K562 (cell line): ENCODE measurements around the gene BICD1. TPM values are rescaled to one million over a fixed set of nuclear protein-coding genes. Genes with fewer than 3 reads are reported as not detected.

Source experiments
- ATAC-seq: fragments of 200-7000 bp; cut with Tn5 transposase; 3 replicates; pipeline ENCODE4 v1.9.1; 2020; ENCODE audit warnings: moderate library complexity
- BruUV-seq: library from RNA; stranded (reverse); fragments of 400-500 nt; replicated peaks from 2 replicates; lab custom pipeline; 2021; lab: Mats Ljungman, UMichigan
- CTCF ChIA-PET: fragments of 300-600 bp; formaldehyde crosslinking; extraction: SDS; loops from one replicate; lab custom pipeline; 2021; ENCODE audit warnings: low intra/inter-chr PET ratio; lab: Yijun Ruan, JAX
- POLR2A ChIA-PET: fragments of 300-600, 350-650 bp; sonication (Branson Sonifier 250); formaldehyde crosslinking; extraction: SDS; loops from one replicate; lab custom pipeline; 2021; ENCODE audit warnings: antibody characterized with exemption, inconsistent platforms; lab: Yijun Ruan, JAX
- DNase-seq, 4 experiments: peaks; one replicate each; pipeline versions ENCODE4 v3.0.0 to v3.0.0-alpha.2; 2011 to 2018; ENCODE audit warnings: low spot score in 3 of 4, mixed read lengths in 3 of 4; ENCODE audit errors: extremely low read depth in 1 of 4
- FAIRE-seq: peaks from 2 replicates; lab custom pipeline; 2011; peaks lifted over from hg19 to GRCh38; lab: Jason Lieb, UNC
- H2AFZ ChIP-seq: 2 replicates; pipeline ENCODE4 v1.6.0; 2011; ENCODE audit warnings: low read depth, low read length, control low read depth, inconsistent platforms
- H3K27ac ChIP-seq: fragments of 200-600 bp; 3 replicates; pipeline ENCODE4 v1.8.0; 2011; ENCODE audit warnings: low read depth, mild to moderate bottlenecking, control low read depth, inconsistent platforms, low read length, moderate library complexity, mixed read lengths; ENCODE audit errors: extremely low read depth
- H3K27me3 ChIP-seq, 2 experiments: fragments of 300-600 bp in 1 of 2; 2 replicates in 1 of 2; 3 replicates in 1 of 2; pipeline versions ENCODE4 v1.6.0 to v1.8.0; 2011; ENCODE audit warnings: inconsistent platforms in 2 of 2, low read length in 2 of 2, mild to moderate bottlenecking in 1 of 2, mixed read lengths in 1 of 2, moderate library complexity in 1 of 2; ENCODE audit not compliant: control insufficient read depth in 2 of 2, insufficient read depth in 2 of 2
- H3K36me3 ChIP-seq: fragments of 300-600 bp; 3 replicates; pipeline ENCODE4 v1.8.0; 2011; ENCODE audit warnings: mild to moderate bottlenecking, low read length, inconsistent platforms; ENCODE audit not compliant: control insufficient read depth, insufficient read depth
- H3K4me1 ChIP-seq, 2 experiments: fragments of 200-600 bp in 1 of 2; replicated peaks in 1 of 2; 2 replicates in 1 of 2; 3 replicates in 1 of 2; pipeline versions ENCODE4 v1.5.1 to v1.8.0; 2011; ENCODE audit warnings: inconsistent platforms in 2 of 2, low read length in 2 of 2, mild to moderate bottlenecking in 1 of 2, mixed read lengths in 1 of 2, moderate library complexity in 1 of 2; ENCODE audit not compliant: control insufficient read depth in 2 of 2, insufficient read depth in 2 of 2
- H3K4me2 ChIP-seq: 2 replicates; pipeline ENCODE4 v1.6.1; 2011; ENCODE audit warnings: low read length, control low read depth, inconsistent platforms, mixed read lengths; ENCODE audit not compliant: insufficient read depth
- H3K4me3 ChIP-seq: fragments of 200-600 bp; sonication (generic), shearing (Covaris generic); 2 replicates; pipeline ENCODE4 v1.5.1; 2016; ENCODE audit warnings: control low read depth, inconsistent platforms
- H3K79me2 ChIP-seq: fragments of 200-600 bp; 3 replicates; pipeline ENCODE4 v1.8.0; 2011; ENCODE audit warnings: low read length, inconsistent platforms; ENCODE audit not compliant: control insufficient read depth, insufficient read depth
- H3K9ac ChIP-seq, 2 experiments: 2 replicates each; pipeline versions ENCODE4 v1.6.0 to v1.6.1; 2011; ENCODE audit warnings: low read depth in 2 of 2, low read length in 2 of 2, control low read depth in 1 of 2, inconsistent platforms in 1 of 2, mild to moderate bottlenecking in 1 of 2, mixed read lengths in 1 of 2; ENCODE audit not compliant: insufficient read depth in 1 of 2
- H3K9me1 ChIP-seq: one replicate; pipeline ENCODE4 v1.6.0; 2011; ENCODE audit warnings: inconsistent platforms, mild to moderate bottlenecking, low read length, moderate library complexity; ENCODE audit not compliant: control insufficient read depth, insufficient read depth
- H3K9me3 ChIP-seq: replicated peaks from 2 replicates; pipeline ENCODE4 v1.5.1; 2011; ENCODE audit warnings: low read depth, low read length, inconsistent platforms; ENCODE audit not compliant: control insufficient read depth, insufficient read depth
- H4K20me1 ChIP-seq: replicated peaks from 2 replicates; pipeline ENCODE4 v1.6.1; 2011; ENCODE audit warnings: low read length, inconsistent platforms, mixed read lengths; ENCODE audit not compliant: control insufficient read depth, insufficient read depth
- BDP1 ChIP-seq: IDR thresholded peaks from 3 replicates; pipeline ENCODE4 v1.6.1; 2011; ENCODE audit not compliant: insufficient read length, insufficient read depth
- FOXP1 ChIP-seq: sonication (generic); formaldehyde crosslinking; IDR thresholded peaks from 2 replicates; pipeline ENCODE4 v1.8.0; 2022; ENCODE audit warnings: mild to moderate bottlenecking, missing genetic modification reagents
- GABPA ChIP-seq: fragments of 200-800 bp; sonication (Bioruptor generic); conservative IDR thresholded peaks from 2 replicates; pipeline ENCODE4 v1.6.1; 2016; ENCODE audit warnings: low read depth, missing genetic modification characterization, missing compliant biosample characterization
- MIER1 ChIP-seq: fragments of 450-650 bp; IDR thresholded peaks from 2 replicates; pipeline ENCODE4 v1.6.1; 2016; ENCODE audit warnings: antibody characterized with exemption, mild to moderate bottlenecking, low read depth
- NCOA2 ChIP-seq, 2 experiments: fragments of 450-650 bp; IDR thresholded peaks; 2 replicates each; pipeline ENCODE4 v1.6.1; 2018; ENCODE audit warnings: mild to moderate bottlenecking in 2 of 2, moderate library complexity in 1 of 2; ENCODE audit not compliant: partially characterized antibody in 2 of 2
- PTTG1 ChIP-seq: fragments of 450-650 bp; IDR thresholded peaks from 2 replicates; pipeline ENCODE4 v1.6.1; 2016; ENCODE audit warnings: low read depth, mild to moderate bottlenecking, missing genetic modification characterization, missing compliant biosample characterization
- RAD21 ChIP-seq, 2 experiments: fragments of 250-450 bp in 1 of 2; fragments of 450-650 bp in 1 of 2; sonication (Bioruptor Pico) in 1 of 2; formaldehyde crosslinking in 1 of 2; IDR thresholded peaks in 1 of 2; conservative IDR thresholded peaks in 1 of 2; 2 replicates each; pipeline versions ENCODE4 v1.4.0 to v1.8.0; 2020 to 2022; ENCODE audit warnings: mild to moderate bottlenecking in 2 of 2, moderate library complexity in 1 of 2
- RHOXF2B ChIP-seq: fragments of 250-450 bp; sonication (Bioruptor Pico); conservative IDR thresholded peaks from 2 replicates; pipeline ENCODE4 v1.5.1; 2021
- SIN3B ChIP-seq: fragments of 450-650 bp; IDR thresholded peaks from 2 replicates; pipeline ENCODE4 v1.6.1; 2017; ENCODE audit warnings: low read depth, mild to moderate bottlenecking, moderate library complexity
- TAF15 ChIP-seq: fragments of 200-400 bp; formaldehyde crosslinking; IDR thresholded peaks from 2 replicates; pipeline ENCODE4 v1.6.1; 2017; ENCODE audit warnings: mild to moderate bottlenecking, low read depth, low read length, moderate library complexity
- THRAP3 ChIP-seq: fragments of 450-650 bp; IDR thresholded peaks from 2 replicates; pipeline ENCODE4 v1.6.1; 2016; ENCODE audit warnings: mild to moderate bottlenecking, inconsistent platforms, borderline replicate concordance
- whole genome bisulfite sequencing: fragments of 100-300 bp; shearing (Covaris generic); methylation state at CpG from one replicate; pipeline ENCODE4 v1.1.6; 2016; ENCODE audit warnings: low coverage, mixed read lengths; ENCODE audit not compliant: insufficient coverage; ENCODE audit errors: missing lambda C conversion rate; 5-methylcytosine and 5-hydroxymethylcytosine counted together
- in situ Hi-C: fragments of 300-500 bp; cut with MboI; formaldehyde crosslinking; loops from 4 replicates; pipeline ENCODE4 v1.15.0; 2018; ENCODE audit warnings: inconsistent platforms, mixed read lengths
- intact Hi-C: fragments of 100-400 bp; cut with micrococcal nuclease; formaldehyde crosslinking; loops from 2 replicates; pipeline ENCODE4 v1.14.2; 2022
- polyA plus RNA-seq, 8 experiments: library from polyadenylated mRNA; depleted of rRNA in 4 of 8; stranded (reverse) in 5 of 8; unstranded in 3 of 8; fragments of >200 nt; fragmentation: Nextera tagmentation in 2 of 8; fragmentation: Illumina TruSeq in 1 of 8; extraction: Ambion mirVana in 2 of 8; extraction: Trizol in 1 of 8; gene quantifications; 2 replicates each; pipeline versions ENCODE4 v1.2.1 to v1.2.3, GENCODE V29; 2011 to 2014; ENCODE audit warnings: inconsistent platforms in 1 of 8, missing spikeins in 1 of 8
- total RNA-seq, 7 experiments: library from RNA; depleted of rRNA in 6 of 7; stranded (reverse); fragments of >200 nt in 6 of 7; fragmentation: Illumina TruSeq in 2 of 7; extraction: Trizol in 2 of 7; gene quantifications; 2 replicates each; pipeline versions ENCODE4 v1.2.1 to v1.2.3, GENCODE V29; 2011 to 2021; ENCODE audit warnings: low replicate concordance in 1 of 7
- TF ChIP-seq, protein P1 (sequence below): fragments of 250-450 bp; sonication (Bioruptor Pico); IDR thresholded peaks from 2 replicates; pipeline ENCODE4 v1.5.0; 2021; ENCODE audit warnings: mild to moderate bottlenecking, moderate library complexity
- TF ChIP-seq, protein P2 (sequence below): fragments of 450-650 bp; IDR thresholded peaks from 2 replicates; pipeline ENCODE4 v1.6.1; 2018; ENCODE audit warnings: mild to moderate bottlenecking, low read depth; ENCODE audit not compliant: partially characterized antibody
- TF ChIP-seq, protein P3 (sequence below): fragments of 250-450 bp; sonication (Bioruptor Pico); IDR thresholded peaks from 2 replicates; pipeline ENCODE4 v1.8.0; 2022; ENCODE audit warnings: inconsistent platforms, mild to moderate bottlenecking, moderate library complexity, borderline replicate concordance

Gene BICD1
- total and polyA plus RNA-seq, 9 of the 15 experiments (the other 6 are each of a cell fraction or from before 2014, with no cell fraction given) = 3.5 to 21.1 (median 12.5) TPM

DNA sequence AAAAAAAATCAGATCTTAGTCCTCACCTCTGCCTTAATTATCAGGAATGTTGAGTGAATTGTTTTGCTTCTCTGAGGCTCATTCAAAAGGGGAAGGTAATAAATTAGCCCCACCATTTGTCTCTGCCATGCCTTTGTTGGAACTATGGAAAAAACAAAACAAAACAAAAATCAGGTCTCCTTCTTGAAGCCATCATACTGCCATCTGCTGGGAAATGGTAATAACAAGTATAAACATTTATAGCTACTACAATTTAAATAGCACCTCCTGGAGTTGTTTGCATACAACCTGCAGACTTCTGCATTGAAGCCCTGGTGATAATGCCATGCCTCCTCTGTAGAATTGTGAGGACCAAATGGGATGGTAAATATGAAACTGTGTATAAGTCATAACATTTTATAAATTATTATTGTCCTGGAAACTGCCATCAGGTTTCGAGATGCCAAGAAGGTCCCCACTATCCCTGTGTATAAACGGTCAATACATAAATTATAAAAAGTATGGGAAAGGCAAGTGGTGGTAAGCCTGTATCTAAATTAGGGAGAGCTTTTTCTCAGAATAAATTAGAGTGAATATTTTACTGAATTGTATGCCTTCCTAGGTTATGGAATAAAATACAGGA lies 205.5 kb downstream of the BICD1 start (continued):
- TF ChIP-seq RAD21 (CRISPR knock-in tag; conservative IDR thresholded peaks at IDR 0.05 in 1 of 2, IDR thresholded peaks at IDR 0.05 in 1 of 2) = peak; percentile 73
- TF ChIP-seq, protein P1, sequence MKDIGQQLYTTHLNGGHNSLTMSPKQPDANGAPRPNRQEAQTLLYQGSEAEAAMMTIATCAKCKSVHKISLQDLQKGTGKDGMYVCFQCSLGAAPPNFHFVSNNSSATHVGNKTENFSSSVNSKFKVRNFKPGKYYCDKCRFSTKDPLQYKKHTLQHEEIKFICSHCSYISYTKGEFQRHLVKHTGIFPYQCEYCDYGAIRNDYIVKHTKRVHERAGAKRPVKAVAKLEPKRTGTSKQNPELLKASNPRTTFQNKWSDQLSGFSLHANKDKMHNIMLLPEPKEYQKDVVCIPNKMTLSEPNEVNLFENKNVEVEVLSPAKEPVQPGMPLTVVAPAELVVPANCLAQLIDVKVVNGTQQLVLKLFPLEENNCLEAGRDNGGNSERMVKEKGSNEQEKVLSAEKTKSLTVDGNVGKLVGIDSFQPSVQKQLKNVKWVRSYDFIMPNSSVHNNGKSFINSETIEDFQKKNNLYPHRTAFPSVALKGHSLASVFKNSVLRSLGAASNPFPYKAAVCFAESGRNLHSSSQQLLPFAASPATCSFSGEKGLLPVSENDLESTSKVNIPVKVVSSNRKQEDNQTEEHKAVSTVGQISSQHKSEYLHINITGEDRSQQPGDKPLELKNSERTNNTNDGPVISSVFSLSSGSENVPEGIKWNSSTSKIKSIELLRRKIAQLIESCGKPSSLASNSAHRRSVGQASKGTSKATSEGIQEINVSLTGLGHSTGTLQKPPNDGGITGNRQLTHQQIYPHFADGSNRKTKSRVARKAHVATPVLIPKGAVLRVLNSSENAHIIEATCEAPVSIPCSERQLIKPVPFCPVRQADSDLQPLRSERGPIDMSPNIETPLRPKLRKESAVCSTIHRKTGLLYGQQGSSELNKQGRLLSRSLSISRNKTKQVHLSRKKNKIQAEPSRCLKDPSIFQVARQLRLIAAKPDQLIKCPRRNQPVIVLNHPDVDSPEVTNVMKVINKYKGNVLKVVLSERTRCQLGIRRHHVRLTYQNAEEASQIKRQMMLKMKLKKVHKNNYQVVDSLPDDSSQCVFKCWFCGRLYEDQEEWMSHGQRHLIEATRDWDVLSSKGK (CRISPR knock-in tag) = no peak
- no peak for TF ChIP-seq BDP1
- no peak for TF ChIP-seq TAF15
- no peak for TF ChIP-seq RHOXF2B
- TF ChIP-seq MIER1 = no peak

DNA sequence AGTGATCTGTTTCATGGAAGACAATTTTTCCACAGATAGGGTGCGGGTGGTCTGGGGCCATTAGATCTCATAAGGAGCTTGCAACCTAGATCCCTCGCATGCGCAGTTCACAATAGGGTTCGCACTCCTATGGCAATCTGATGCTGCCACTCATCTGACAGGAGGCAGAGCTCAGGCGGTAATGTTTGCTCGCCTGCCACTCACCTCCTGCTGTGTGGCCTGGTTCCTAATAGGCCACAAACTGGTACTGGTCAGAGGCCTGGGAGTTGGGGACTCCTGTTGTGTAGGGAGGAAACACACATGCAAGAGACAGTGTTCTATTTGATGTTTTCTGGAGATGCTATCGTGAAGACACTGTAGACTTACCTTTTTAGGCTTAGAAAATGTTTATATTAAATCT lies 215.7 kb downstream of the BICD1 start:
- no peaks in the 10 kb centered on the region for H3K79me2 ChIP-seq
- intact Hi-C loops (no loop called here), in situ Hi-C loops (no loop called here)
- ChIA-PET CTCF (no interaction called here), POLR2A (no interaction called here)
- H3K9me1 ChIP-seq = no peaks in the 10 kb centered on the region
- H3K4me1 ChIP-seq = no peaks in the 10 kb centered on the region; a peak in 1 of 5 replicates
- H3K9ac ChIP-seq = 0 out of 4 replicates have a peak overlapping the region, but pooled peaks of 1 of the 2 experiments have one; percentile 2
- no peaks in the 10 kb centered on the region for H4K20me1 ChIP-seq
- WGBS = 54% methylated on average over 7 of the region's 7 CpGs
- no peaks in the 10 kb centered on the region for H3K36me3 ChIP-seq
- BruUV-seq = no TSS peak
- H2AFZ ChIP-seq = no peak overlapping the region
- no peak for DNase-seq
- no peak overlapping the region for H3K4me2 ChIP-seq
- no peaks in the 10 kb centered on the region for H3K27me3 ChIP-seq
- no peak for FAIRE-seq
- no peak overlapping the region for H3K4me3 ChIP-seq
- no peaks in the 10 kb centered on the region for H3K9me3 ChIP-seq
- no peak overlapping the region for H3K27ac ChIP-seq
- no peak for ATAC-seq
- TF ChIP-seq SIN3B = no peak
- no peak for TF ChIP-seq FOXP1 (CRISPR knock-in tag)
- no peak for TF ChIP-seq NCOA2 (IDR thresholded peaks at IDR 0.05; ENCODE audit: partially characterized antibody in 2 of 2)
- TF ChIP-seq, protein P2, sequence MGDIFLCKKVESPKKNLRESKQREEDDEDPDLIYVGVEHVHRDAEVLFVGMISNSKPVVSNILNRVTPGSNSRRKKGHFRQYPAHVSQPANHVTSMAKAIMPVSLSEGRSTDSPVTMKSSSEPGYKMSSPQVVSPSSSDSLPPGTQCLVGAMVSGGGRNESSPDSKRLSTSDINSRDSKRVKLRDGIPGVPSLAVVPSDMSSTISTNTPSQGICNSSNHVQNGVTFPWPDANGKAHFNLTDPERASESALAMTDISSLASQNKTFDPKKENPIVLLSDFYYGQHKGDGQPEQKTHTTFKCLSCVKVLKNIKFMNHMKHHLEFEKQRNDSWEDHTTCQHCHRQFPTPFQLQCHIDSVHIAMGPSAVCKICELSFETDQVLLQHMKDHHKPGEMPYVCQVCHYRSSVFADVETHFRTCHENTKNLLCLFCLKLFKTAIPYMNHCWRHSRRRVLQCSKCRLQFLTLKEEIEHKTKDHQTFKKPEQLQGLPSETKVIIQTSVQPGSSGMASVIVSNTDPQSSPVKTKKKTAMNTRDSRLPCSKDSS = no peak
- TF ChIP-seq THRAP3 = no peak
- no peak for TF ChIP-seq TAF15
- TF ChIP-seq, protein P3, sequence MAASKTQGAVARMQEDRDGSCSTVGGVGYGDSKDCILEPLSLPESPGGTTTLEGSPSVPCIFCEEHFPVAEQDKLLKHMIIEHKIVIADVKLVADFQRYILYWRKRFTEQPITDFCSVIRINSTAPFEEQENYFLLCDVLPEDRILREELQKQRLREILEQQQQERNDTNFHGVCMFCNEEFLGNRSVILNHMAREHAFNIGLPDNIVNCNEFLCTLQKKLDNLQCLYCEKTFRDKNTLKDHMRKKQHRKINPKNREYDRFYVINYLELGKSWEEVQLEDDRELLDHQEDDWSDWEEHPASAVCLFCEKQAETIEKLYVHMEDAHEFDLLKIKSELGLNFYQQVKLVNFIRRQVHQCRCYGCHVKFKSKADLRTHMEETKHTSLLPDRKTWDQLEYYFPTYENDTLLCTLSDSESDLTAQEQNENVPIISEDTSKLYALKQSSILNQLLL (CRISPR knock-in tag) = no peak
- TF ChIP-seq PTTG1 (tag) = no peak
- TF ChIP-seq GABPA (tag) = no peak
